Activated CD4-positive, alpha-beta T cell treated with anti-CD3 and anti-CD28 coated beads for 36 hours (primary cell): ENCODE measurements around the gene NSD2. TPM values are rescaled to one million over a fixed set of nuclear protein-coding genes. Genes with fewer than 3 reads are reported as not detected.
"Not testable (repeated sequence)": the region's sequence is repeated elsewhere in the genome, so short reads cannot be mapped to it uniquely, and the experiment has no call there.

Experiments
- ATAC-seq: fragments of 200-7000 bp; cut with Tn5 transposase; one replicate; pipeline ENCODE4 v1.10.0; 2021; ENCODE audit warnings: mild to moderate bottlenecking, moderate library complexity
- CTCF ChIA-PET: fragments of 350-600 bp; sonication (Branson Sonifier 250); formaldehyde crosslinking; loops from one replicate; lab custom pipeline; 2021; ENCODE audit warnings: antibody characterized with exemption; lab: Charles Lee
- POLR2A ChIA-PET: fragments of 350-600 bp; sonication (Branson Sonifier 250); formaldehyde crosslinking; loops from one replicate; lab custom pipeline; 2021; ENCODE audit warnings: antibody characterized with exemption, inconsistent platforms; lab: Charles Lee
- DNase-seq: peaks from one replicate; pipeline ENCODE4 v3.0.0-alpha.2; 2020
- H3K27ac Mint-ChIP-seq: one replicate; pipeline ENCODE4 v1.8.0; 2021; ENCODE audit warnings: mixed read lengths
- H3K27me3 Mint-ChIP-seq: one replicate; pipeline ENCODE4 v1.8.0; 2021; ENCODE audit warnings: mixed read lengths
- H3K36me3 Mint-ChIP-seq: one replicate; pipeline ENCODE4 v1.8.0; 2021; ENCODE audit warnings: low read depth, mixed read lengths
- H3K4me1 Mint-ChIP-seq: one replicate; pipeline ENCODE4 v1.8.0; 2021; ENCODE audit warnings: mixed read lengths
- H3K4me3 Mint-ChIP-seq: one replicate; pipeline ENCODE4 v1.8.0; 2021; ENCODE audit warnings: mild to moderate bottlenecking, moderate library complexity, mixed read lengths
- H3K9me3 Mint-ChIP-seq: one replicate; pipeline ENCODE4 v1.8.0; 2021; ENCODE audit warnings: low read depth, mixed read lengths
- intact Hi-C, 2 experiments: fragments of 100-400 bp; cut with DNase I in 1 of 2; cut with micrococcal nuclease in 1 of 2; formaldehyde crosslinking; loops; one replicate each; pipeline versions ENCODE4 v1.14.2 to v1.15.1; 2022 to 2024; cut with DNase I, micrococcal nuclease
- total RNA-seq, 2 experiments: library from RNA; stranded (reverse); gene quantifications; one replicate each; pipeline ENCODE4 v1.2.3, GENCODE V29; 2021

The NSD2 gene
- total RNA-seq, 2 experiments from 2014 or later, result 194 to 232 TPM

GRCh38 chr4:1994938-1995337, 123.7 kb downstream of the NSD2 start:
- intact Hi-C loops, result no loop called here
- DNase-seq (no peak), ATAC-seq (no peak)
- Mint-ChIP-seq H3K27me3 (no peaks in the 10 kb centered on the region), H3K9me3 (peaks cover 28% of the 10 kb centered on the region), H3K27ac (no peak overlapping the region), H3K36me3 (peaks cover 53% of the 10 kb centered on the region), H3K4me3 (no peak overlapping the region), H3K4me1 (peaks cover 17% of the 10 kb centered on the region)
- ChIA-PET POLR2A (no interaction called here), CTCF (no interaction called here)

GRCh38 chr4:1996866-1997611, 125.8 kb downstream of the NSD2 start:
- intact Hi-C loops, result no loop called here
- H3K9me3 Mint-ChIP-seq, result peaks cover 35% of the 10 kb centered on the region
- DNase-seq (no peak), ATAC-seq (no peak)
- no peak overlapping the region for H3K4me3 Mint-ChIP-seq
- no peak overlapping the region for H3K27ac Mint-ChIP-seq
- H3K4me1 Mint-ChIP-seq, result peaks cover 24% of the 10 kb centered on the region
- ChIA-PET CTCF (no interaction called here), POLR2A (no interaction called here)
- peaks cover 65% of the 10 kb centered on the region for H3K36me3 Mint-ChIP-seq
- H3K27me3 Mint-ChIP-seq, result no peaks in the 10 kb centered on the region

- CTCF ChIA-PET, result no interaction called here
- Mint-ChIP-seq H3K36me3 (peaks cover 71% of the 10 kb centered on the region), H3K27me3 (no peaks in the 10 kb centered on the region), H3K9me3 (peaks cover 35% of the 10 kb centered on the region), H3K4me3 (no peak overlapping the region), H3K4me1 (peaks cover 29% of the 10 kb centered on the region), H3K27ac (no peak overlapping the region)
- intact Hi-C loops, result no loop called here
- DNase-seq, result no peak
- POLR2A ChIA-PET, result interaction anchor here (0.7 kb wide), 1 partner anchor 10 kb away, joined by 3 read pairs; no protein-coding TSS in a partner anchor
- ATAC-seq, result no peak
These were observed 126.5 kb downstream of the NSD2 start for GRCh38 chr4:1997712-1998111.

- ATAC-seq (no peak), DNase-seq (no peak)
- no peaks in the 10 kb centered on the region for H3K27me3 Mint-ChIP-seq
- CTCF ChIA-PET, result interaction anchor here (1.0 kb wide), 1 partner anchor 54 kb away, joined by 3 read pairs; no protein-coding TSS in a partner anchor
- POLR2A ChIA-PET, result interaction anchor here (0.7 kb wide), 1 partner anchor 9 kb away, joined by 3 read pairs; no protein-coding TSS in a partner anchor
- H3K4me3 Mint-ChIP-seq, result no peak overlapping the region
- peaks cover 35% of the 10 kb centered on the region for H3K9me3 Mint-ChIP-seq
- H3K27ac Mint-ChIP-seq, result no peak overlapping the region
- intact Hi-C loops, result no loop called here
- peaks cover 76% of the 10 kb centered on the region for H3K36me3 Mint-ChIP-seq
- peaks cover 35% of the 10 kb centered on the region for H3K4me1 Mint-ChIP-seq
These were observed 127.1 kb downstream of the NSD2 start for GRCh38 chr4:1998296-1998695.

GRCh38 chr4:1999308-1999707, 128.1 kb downstream of the NSD2 start:
- ATAC-seq, H3K27ac Mint-ChIP-seq, DNase-seq, H3K4me3 Mint-ChIP-seq, H3K27me3 Mint-ChIP-seq, intact Hi-C loops, POLR2A ChIA-PET: not testable (repeated sequence)
- peaks cover 35% of the 10 kb centered on the region for H3K9me3 Mint-ChIP-seq
- CTCF ChIA-PET, result interaction anchor here (1.0 kb wide), 1 partner anchor 53 kb away, joined by 3 read pairs; no protein-coding TSS in a partner anchor
- peaks cover 37% of the 10 kb centered on the region for H3K4me1 Mint-ChIP-seq
- H3K36me3 Mint-ChIP-seq, result peaks cover 79% of the 10 kb centered on the region

GRCh38 chr4:2003361-2003760, 132.2 kb downstream of the NSD2 start:
- peaks cover 69% of the 10 kb centered on the region for H3K36me3 Mint-ChIP-seq

GRCh38 chr4:2006367-2006766, 135.2 kb downstream of the NSD2 start:
- no peak for DNase-seq
- Mint-ChIP-seq H3K36me3 (peaks cover 39% of the 10 kb centered on the region), H3K4me1 (peaks cover 48% of the 10 kb centered on the region), H3K27me3 (no peaks in the 10 kb centered on the region), H3K9me3 (no peaks in the 10 kb centered on the region), H3K4me3 (no peak overlapping the region), H3K27ac (no peak overlapping the region)
- intact Hi-C loops, result loop anchor here in 1 of 2 experiments (5.0 kb wide), 1 partner anchor 994 kb away; the partner anchor contains the start of gene FGFRL1
- CTCF ChIA-PET, result no interaction called here
- POLR2A ChIA-PET, result no interaction called here
- no peak for ATAC-seq

More at GRCh38 chr4:2003361-2003760, 132.2 kb downstream of the NSD2 start:
- H3K27me3 Mint-ChIP-seq, DNase-seq, intact Hi-C loops, POLR2A ChIA-PET, H3K27ac Mint-ChIP-seq, CTCF ChIA-PET, ATAC-seq, H3K4me3 Mint-ChIP-seq: not testable (repeated sequence)
- Mint-ChIP-seq H3K9me3 (peaks cover 20% of the 10 kb centered on the region), H3K4me1 (peaks cover 52% of the 10 kb centered on the region)

- no peaks in the 10 kb centered on the region for H3K27me3 Mint-ChIP-seq
- intact Hi-C loops, result loop anchor here in 1 of 2 experiments (5.0 kb wide), 1 partner anchor 995 kb away; the partner anchor contains the start of gene FGFRL1
- DNase-seq (no peak), ATAC-seq (no peak)
- no peaks in the 10 kb centered on the region for H3K9me3 Mint-ChIP-seq
- H3K27ac Mint-ChIP-seq, result peak overlapping the region; percentile 82
- peaks cover 36% of the 10 kb centered on the region for H3K36me3 Mint-ChIP-seq
- H3K4me1 Mint-ChIP-seq, result peaks cover 48% of the 10 kb centered on the region
- ChIA-PET CTCF (no interaction called here), POLR2A (interaction anchor here (0.6 kb wide), 1 partner anchor 9 kb away, joined by 3 read pairs; no protein-coding TSS in a partner anchor)
- H3K4me3 Mint-ChIP-seq, result peak overlapping the region; percentile 87
These were observed 135.9 kb downstream of the NSD2 start for GRCh38 chr4:2006956-2007653.

GRCh38 chr4:2007804-2008670, 136.8 kb downstream of the NSD2 start:
- POLR2A ChIA-PET, result interaction anchor here (0.6 to 0.7 kb wide), 2 partner anchors 10 to 362 kb away, joined by 3 read pairs; no protein-coding TSS in a partner anchor
- intact Hi-C loops, result loop anchor here (2.0 to 5.0 kb wide), 7 partner anchors 151 to 1067 kb away; partner anchors contain the start of genes FGFRL1 (in 1 of the 2), GRK4 (in 1 of the 2), HTT (in 1 of the 2) and HTT-AS (in 1 of the 2)
- H3K27me3 Mint-ChIP-seq, result no peaks in the 10 kb centered on the region
- ATAC-seq, result no peak
- peak overlapping the region; percentile 82 for H3K27ac Mint-ChIP-seq
- CTCF ChIA-PET, result no interaction called here
- H3K9me3 Mint-ChIP-seq, result no peaks in the 10 kb centered on the region
- H3K4me1 Mint-ChIP-seq, result peaks cover 39% of the 10 kb centered on the region
- peak overlapping the region; percentile 87 for H3K4me3 Mint-ChIP-seq
- no peak for DNase-seq
- H3K36me3 Mint-ChIP-seq, result peaks cover 27% of the 10 kb centered on the region

GRCh38 chr4:2008671-2008920, 137.4 kb downstream of the NSD2 start:
- ATAC-seq, result no peak
- peak overlapping the region; percentile 79 for H3K27ac Mint-ChIP-seq
- H3K36me3 Mint-ChIP-seq, result peaks cover 22% of the 10 kb centered on the region
- POLR2A ChIA-PET, result interaction anchor here (0.7 kb wide), 1 partner anchor 362 kb away, joined by 3 read pairs; no protein-coding TSS in a partner anchor
- no peaks in the 10 kb centered on the region for H3K9me3 Mint-ChIP-seq
- CTCF ChIA-PET, result no interaction called here
- no peak for DNase-seq
- peaks cover 34% of the 10 kb centered on the region for H3K4me1 Mint-ChIP-seq
- H3K4me3 Mint-ChIP-seq, result peak overlapping the region; percentile 87
- intact Hi-C loops, result loop anchor here (2.0 to 5.0 kb wide), 7 partner anchors 152 to 1066 kb away; partner anchors contain the start of genes FGFRL1 (in 1 of the 2), GRK4 (in 1 of the 2), HTT (in 1 of the 2) and HTT-AS (in 1 of the 2)
- H3K27me3 Mint-ChIP-seq, result no peaks in the 10 kb centered on the region
